HepG2 (cell line): ENCODE results near the gene RSKR. TPM values are rescaled to one million over a fixed set of nuclear protein-coding genes. Genes with fewer than 3 reads are reported as not detected.

ENCODE experiments used
- BCL3 ChIP-seq: sonication (generic); formaldehyde crosslinking; IDR thresholded peaks from 2 replicates; pipeline ENCODE4 v1.5.1; 2020; ENCODE audit warnings: mild to moderate bottlenecking, missing genetic modification reagents, moderate library complexity
- ELF4 ChIP-seq: sonication (generic); formaldehyde crosslinking; IDR thresholded peaks from 2 replicates; pipeline ENCODE4 v1.5.0; 2020; ENCODE audit warnings: missing genetic modification reagents, mild to moderate bottlenecking, moderate library complexity, borderline replicate concordance
- HOXA7 ChIP-seq: sonication (generic); formaldehyde crosslinking; IDR thresholded peaks from 2 replicates; pipeline ENCODE4 v1.8.1; 2022; ENCODE audit warnings: mild to moderate bottlenecking, missing genetic modification reagents, moderate library complexity
- MEIS2 ChIP-seq: sonication (generic); formaldehyde crosslinking; IDR thresholded peaks from 2 replicates; pipeline ENCODE4 v1.9.0; 2021; ENCODE audit warnings: mild to moderate bottlenecking, missing genetic modification reagents
- NR2F2 ChIP-seq: IDR thresholded peaks from 2 replicates; pipeline ENCODE4 v1.6.1; 2012; ENCODE audit warnings: low read depth, inconsistent platforms, borderline replicate concordance
- SRSF9 ChIP-seq: fragments of 200-400 bp; formaldehyde crosslinking; IDR thresholded peaks from 2 replicates; pipeline ENCODE4 v1.6.1; 2018; ENCODE audit warnings: borderline replicate concordance, mild to moderate bottlenecking, low read depth, low read length; ENCODE audit not compliant: insufficient read depth, poor library complexity, severe bottlenecking
- TBL1XR1 ChIP-seq: fragments of 150-350 bp; IDR thresholded peaks from 2 replicates; pipeline ENCODE4 v1.6.1; 2014; ENCODE audit warnings: borderline replicate concordance, low read length; ENCODE audit not compliant: partially characterized antibody
- TCF7 ChIP-seq: sonication (generic); IDR thresholded peaks from 2 replicates; pipeline ENCODE4 v1.6.1; 2016; ENCODE audit warnings: antibody characterized with exemption, low read depth
- XBP1 ChIP-seq: sonication (generic); formaldehyde crosslinking; IDR thresholded peaks from 2 replicates; pipeline ENCODE4 v1.5.0; 2020; ENCODE audit warnings: missing genetic modification reagents
- ZKSCAN8 ChIP-seq: IDR thresholded peaks from 2 replicates; pipeline ENCODE4 v1.6.1; 2016; ENCODE audit warnings: borderline replicate concordance, missing genetic modification reagents, missing compliant biosample characterization
- ZNF225 ChIP-seq: sonication (generic); formaldehyde crosslinking; IDR thresholded peaks from 2 replicates; pipeline ENCODE4 v1.4.0; 2020; ENCODE audit warnings: mild to moderate bottlenecking, missing genetic modification reagents
- ZNF230 ChIP-seq: sonication (generic); formaldehyde crosslinking; IDR thresholded peaks from 2 replicates; pipeline ENCODE4 v1.4.0; 2020; ENCODE audit warnings: mild to moderate bottlenecking, missing genetic modification reagents
- ZNF451 ChIP-seq: sonication (generic); formaldehyde crosslinking; IDR thresholded peaks from 2 replicates; pipeline ENCODE4 v1.5.0; 2020; ENCODE audit warnings: mild to moderate bottlenecking, missing genetic modification reagents
- ZNF562 ChIP-seq: sonication (generic); formaldehyde crosslinking; IDR thresholded peaks from 2 replicates; pipeline ENCODE4 v1.8.0; 2022; ENCODE audit warnings: missing genetic modification reagents, borderline replicate concordance
- ZNF607 ChIP-seq: sonication (generic); formaldehyde crosslinking; IDR thresholded peaks from 2 replicates; pipeline ENCODE4 v1.5.1; 2020; ENCODE audit warnings: missing genetic modification reagents, mild to moderate bottlenecking, borderline replicate concordance
- ZNF850 ChIP-seq: sonication (generic); formaldehyde crosslinking; conservative IDR thresholded peaks from 2 replicates; pipeline ENCODE4 v1.9.0; 2021; ENCODE audit warnings: mild to moderate bottlenecking, missing genetic modification reagents
- ZNF883 ChIP-seq: sonication (generic); formaldehyde crosslinking; IDR thresholded peaks from 2 replicates; pipeline ENCODE4 v1.5.1; 2020; ENCODE audit warnings: mild to moderate bottlenecking, missing genetic modification reagents; ENCODE audit errors: not compliant biosample characterization
- polyA plus RNA-seq, 8 experiments: library from polyadenylated mRNA; depleted of rRNA in 3 of 8; stranded (reverse) in 7 of 8; unstranded in 1 of 8; fragments of >200 nt; fragmentation: Illumina TruSeq in 4 of 8; extraction: Trizol in 4 of 8; gene quantifications; 2 replicates each; pipeline versions ENCODE4 v1.2.1 to v1.2.3, GENCODE V29; 2011 to 2016; ENCODE audit warnings: low read depth in 4 of 8, missing spikeins in 1 of 8, mixed read lengths in 1 of 8; ENCODE audit not compliant: insufficient read depth in 1 of 8
- total RNA-seq, 5 experiments: library from RNA; depleted of rRNA; stranded (reverse); fragments of >200 nt; fragmentation: Illumina TruSeq; extraction: Trizol; gene quantifications; 2 replicates each; pipeline ENCODE4 v1.2.3, GENCODE V29; 2016; ENCODE audit warnings: low read depth in 1 of 5
- TF ChIP-seq, protein P1 (sequence below): sonication (generic); formaldehyde crosslinking; IDR thresholded peaks from 2 replicates; pipeline ENCODE4 v1.5.1; 2020; ENCODE audit warnings: mild to moderate bottlenecking, missing genetic modification reagents, borderline replicate concordance
- TF ChIP-seq, protein P2 (sequence below): sonication (generic); formaldehyde crosslinking; IDR thresholded peaks from 2 replicates; pipeline ENCODE4 v1.8.1; 2023; ENCODE audit warnings: mild to moderate bottlenecking, missing genetic modification reagents
- TF ChIP-seq, protein P3 (sequence below): sonication (generic); formaldehyde crosslinking; IDR thresholded peaks from 2 replicates; pipeline ENCODE4 v1.4.0; 2020; ENCODE audit warnings: mild to moderate bottlenecking, missing genetic modification reagents

RSKR gene
- total and polyA plus RNA-seq, 2 of the 13 experiments (the other 11 are each of a cell fraction or from before 2014, with no cell fraction given), result 5.0 to 10.4 TPM

DNA sequence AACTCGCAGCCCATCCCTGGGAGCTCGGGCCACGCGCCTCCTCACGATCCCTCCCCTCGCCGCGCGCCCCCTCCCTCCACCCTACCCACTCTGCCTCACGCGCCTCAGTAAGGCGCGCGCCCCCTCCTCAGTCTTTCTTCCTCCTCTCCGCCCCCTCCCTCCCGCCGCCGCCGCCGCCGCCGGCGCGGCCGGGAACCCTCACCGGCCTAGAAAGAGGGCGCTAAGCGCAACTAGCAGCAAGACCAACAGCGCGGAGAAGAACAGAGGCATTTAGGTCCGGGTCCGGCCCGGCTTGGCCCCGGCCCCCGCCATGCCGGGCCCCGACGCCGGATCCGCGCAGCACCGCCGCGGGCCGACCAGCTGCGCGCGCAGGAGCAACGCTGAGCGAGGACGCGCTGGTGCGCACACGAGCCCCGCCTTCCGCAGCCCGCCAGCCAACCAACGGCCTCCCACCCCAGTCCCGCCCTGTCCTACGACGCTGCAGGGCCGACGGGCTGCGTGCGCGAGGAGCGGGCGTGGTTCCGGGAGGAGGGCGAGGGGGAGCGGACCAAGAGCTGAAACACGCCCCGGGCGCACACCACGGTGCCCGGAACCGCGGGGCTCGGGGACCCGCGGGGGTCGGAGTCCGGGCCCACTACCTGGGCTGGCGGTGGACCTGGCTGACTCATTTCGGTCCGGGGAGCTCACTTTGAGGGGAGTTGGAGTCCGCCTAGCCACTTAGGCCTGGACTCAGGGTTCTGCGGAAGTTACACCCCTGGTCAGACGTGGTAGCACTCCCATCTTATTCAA is 31.0 kb upstream of the RSKR start, which contains the start of gene BLTP2 (continued):
- TF ChIP-seq ZNF451 (CRISPR knock-in tag) (peak; percentile 63), TCF7 (no peak), SRSF9 (no peak), TBL1XR1 (no peak), ZNF225 (CRISPR knock-in tag) (no peak), NR2F2 (no peak; the same call in 1 of the 2 replicates), XBP1 (CRISPR knock-in tag) (no peak), ZNF883 (peak; percentile 67), ZNF562 (CRISPR knock-in tag) (no peak), BCL3 (CRISPR knock-in tag) (peak; percentile 82), MEIS2 (peak; percentile 64), ZKSCAN8 (CRISPR knock-in tag) (no peak), ZNF850 (CRISPR knock-in tag) (no peak), ELF4 (CRISPR knock-in tag) (no peak), HOXA7 (CRISPR knock-in tag) (no peak), ZNF230 (CRISPR knock-in tag) (peak; percentile 90; the same call in 1 of the 2 replicates), ZNF607 (no peak)
- TF ChIP-seq, protein P1, sequence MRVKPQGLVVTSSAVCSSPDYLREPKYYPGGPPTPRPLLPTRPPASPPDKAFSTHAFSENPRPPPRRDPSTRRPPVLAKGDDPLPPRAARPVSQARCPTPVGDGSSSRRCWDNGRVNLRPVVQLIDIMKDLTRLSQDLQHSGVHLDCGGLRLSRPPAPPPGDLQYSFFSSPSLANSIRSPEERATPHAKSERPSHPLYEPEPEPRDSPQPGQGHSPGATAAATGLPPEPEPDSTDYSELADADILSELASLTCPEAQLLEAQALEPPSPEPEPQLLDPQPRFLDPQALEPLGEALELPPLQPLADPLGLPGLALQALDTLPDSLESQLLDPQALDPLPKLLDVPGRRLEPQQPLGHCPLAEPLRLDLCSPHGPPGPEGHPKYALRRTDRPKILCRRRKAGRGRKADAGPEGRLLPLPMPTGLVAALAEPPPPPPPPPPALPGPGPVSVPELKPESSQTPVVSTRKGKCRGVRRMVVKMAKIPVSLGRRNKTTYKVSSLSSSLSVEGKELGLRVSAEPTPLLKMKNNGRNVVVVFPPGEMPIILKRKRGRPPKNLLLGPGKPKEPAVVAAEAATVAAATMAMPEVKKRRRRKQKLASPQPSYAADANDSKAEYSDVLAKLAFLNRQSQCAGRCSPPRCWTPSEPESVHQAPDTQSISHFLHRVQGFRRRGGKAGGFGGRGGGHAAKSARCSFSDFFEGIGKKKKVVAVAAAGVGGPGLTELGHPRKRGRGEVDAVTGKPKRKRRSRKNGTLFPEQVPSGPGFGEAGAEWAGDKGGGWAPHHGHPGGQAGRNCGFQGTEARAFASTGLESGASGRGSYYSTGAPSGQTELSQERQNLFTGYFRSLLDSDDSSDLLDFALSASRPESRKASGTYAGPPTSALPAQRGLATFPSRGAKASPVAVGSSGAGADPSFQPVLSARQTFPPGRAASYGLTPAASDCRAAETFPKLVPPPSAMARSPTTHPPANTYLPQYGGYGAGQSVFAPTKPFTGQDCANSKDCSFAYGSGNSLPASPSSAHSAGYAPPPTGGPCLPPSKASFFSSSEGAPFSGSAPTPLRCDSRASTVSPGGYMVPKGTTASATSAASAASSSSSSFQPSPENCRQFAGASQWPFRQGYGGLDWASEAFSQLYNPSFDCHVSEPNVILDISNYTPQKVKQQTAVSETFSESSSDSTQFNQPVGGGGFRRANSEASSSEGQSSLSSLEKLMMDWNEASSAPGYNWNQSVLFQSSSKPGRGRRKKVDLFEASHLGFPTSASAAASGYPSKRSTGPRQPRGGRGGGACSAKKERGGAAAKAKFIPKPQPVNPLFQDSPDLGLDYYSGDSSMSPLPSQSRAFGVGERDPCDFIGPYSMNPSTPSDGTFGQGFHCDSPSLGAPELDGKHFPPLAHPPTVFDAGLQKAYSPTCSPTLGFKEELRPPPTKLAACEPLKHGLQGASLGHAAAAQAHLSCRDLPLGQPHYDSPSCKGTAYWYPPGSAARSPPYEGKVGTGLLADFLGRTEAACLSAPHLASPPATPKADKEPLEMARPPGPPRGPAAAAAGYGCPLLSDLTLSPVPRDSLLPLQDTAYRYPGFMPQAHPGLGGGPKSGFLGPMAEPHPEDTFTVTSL (CRISPR knock-in tag), result no peak
- TF ChIP-seq, protein P2, sequence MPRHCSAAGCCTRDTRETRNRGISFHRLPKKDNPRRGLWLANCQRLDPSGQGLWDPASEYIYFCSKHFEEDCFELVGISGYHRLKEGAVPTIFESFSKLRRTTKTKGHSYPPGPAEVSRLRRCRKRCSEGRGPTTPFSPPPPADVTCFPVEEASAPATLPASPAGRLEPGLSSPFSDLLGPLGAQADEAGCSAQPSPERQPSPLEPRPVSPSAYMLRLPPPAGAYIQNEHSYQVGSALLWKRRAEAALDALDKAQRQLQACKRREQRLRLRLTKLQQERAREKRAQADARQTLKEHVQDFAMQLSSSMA (CRISPR knock-in tag), result no peak
- TF ChIP-seq, protein P3, sequence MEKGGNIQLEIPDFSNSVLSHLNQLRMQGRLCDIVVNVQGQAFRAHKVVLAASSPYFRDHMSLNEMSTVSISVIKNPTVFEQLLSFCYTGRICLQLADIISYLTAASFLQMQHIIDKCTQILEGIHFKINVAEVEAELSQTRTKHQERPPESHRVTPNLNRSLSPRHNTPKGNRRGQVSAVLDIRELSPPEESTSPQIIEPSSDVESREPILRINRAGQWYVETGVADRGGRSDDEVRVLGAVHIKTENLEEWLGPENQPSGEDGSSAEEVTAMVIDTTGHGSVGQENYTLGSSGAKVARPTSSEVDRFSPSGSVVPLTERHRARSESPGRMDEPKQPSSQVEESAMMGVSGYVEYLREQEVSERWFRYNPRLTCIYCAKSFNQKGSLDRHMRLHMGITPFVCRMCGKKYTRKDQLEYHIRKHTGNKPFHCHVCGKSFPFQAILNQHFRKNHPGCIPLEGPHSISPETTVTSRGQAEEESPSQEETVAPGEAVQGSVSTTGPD (CRISPR knock-in tag), result no peak
